Common myeloid progenitor, CD34-positive (primary cell): Measurements from ENCODE around the gene CD164L2.

ENCODE experiments used
- CTCF ChIA-PET: fragments of 350-600 bp; sonication (Branson Sonifier 250); formaldehyde crosslinking; loops from one replicate; lab custom pipeline; 2021; ENCODE audit warnings: antibody characterized with exemption; lab: Charles Lee
- POLR2A ChIA-PET: fragments of 350-600 bp; sonication (Branson Sonifier 250); formaldehyde crosslinking; loops from one replicate; lab custom pipeline; 2021; ENCODE audit warnings: antibody characterized with exemption; lab: Charles Lee
- DNase-seq, 3 donors: peaks; one replicate each; pipeline versions ENCODE4 v3.0.0 to v3.0.0-alpha.2; 2013
- H3K27ac ChIP-seq, 2 experiments: 1 replicate in 1 of 2; 2 replicates in 1 of 2; pipeline ENCODE4 v1.7.0; 2013; ENCODE audit warnings: inconsistent platforms in 2 of 2, low read length in 2 of 2, mild to moderate bottlenecking in 2 of 2, low read depth in 1 of 2, moderate library complexity in 1 of 2; ENCODE audit not compliant: severe bottlenecking in 2 of 2, insufficient read depth in 1 of 2, poor library complexity in 1 of 2
- H3K27me3 ChIP-seq, 5 experiments: replicated peaks in 2 of 5; 1 replicate in 3 of 5; 2 replicates in 2 of 5; pipeline versions ENCODE4 v1.6.1 to v1.7.0; 2013; ENCODE audit warnings: low read length in 4 of 5, mild to moderate bottlenecking in 2 of 5, moderate library complexity in 2 of 5, inconsistent platforms in 1 of 5; ENCODE audit not compliant: insufficient read depth in 5 of 5, control insufficient read depth in 4 of 5
- H3K36me3 ChIP-seq, 4 experiments: 1 replicate in 2 of 4; 2 replicates in 2 of 4; pipeline versions ENCODE4 v1.6.1 to v1.7.0; 2013; ENCODE audit warnings: low read length in 3 of 4, control low read depth in 1 of 4, mild to moderate bottlenecking in 1 of 4; ENCODE audit not compliant: control insufficient read depth in 4 of 4, insufficient read depth in 4 of 4
- H3K4me1 ChIP-seq, 4 experiments: 1 replicate in 3 of 4; 2 replicates in 1 of 4; pipeline versions ENCODE4 v1.6.1 to v1.7.1; 2013; ENCODE audit warnings: low read length in 3 of 4, mild to moderate bottlenecking in 3 of 4, control low read depth in 1 of 4, inconsistent platforms in 1 of 4, moderate library complexity in 1 of 4; ENCODE audit not compliant: control insufficient read depth in 4 of 4, insufficient read depth in 4 of 4; ENCODE audit errors: control extremely low read depth in 1 of 4
- H3K4me3 ChIP-seq, 7 experiments: 1 replicate in 4 of 7; 2 replicates in 3 of 7; pipeline versions ENCODE4 v1.5.1 to v1.7.0; 2013; ENCODE audit warnings: mild to moderate bottlenecking in 7 of 7, low read length in 6 of 7, moderate library complexity in 6 of 7, inconsistent platforms in 2 of 7, low read depth in 2 of 7, control low read depth in 1 of 7; ENCODE audit not compliant: insufficient read depth in 4 of 7, control insufficient read depth in 1 of 7; ENCODE audit errors: extremely low read depth in 1 of 7
- H3K9me3 ChIP-seq, 5 experiments: 1 replicate in 4 of 5; 2 replicates in 1 of 5; pipeline versions ENCODE4 v1.6.1 to v1.7.1; 2013; ENCODE audit warnings: low read length in 4 of 5, mild to moderate bottlenecking in 2 of 5, inconsistent platforms in 1 of 5, low read depth in 1 of 5, moderate library complexity in 1 of 5; ENCODE audit not compliant: control insufficient read depth in 4 of 5, insufficient read depth in 2 of 5; ENCODE audit errors: control extremely low read depth in 1 of 5
- WGBS: methylation state at CpG from one replicate; pipeline ENCODE4 v1.1.5; 2013; ENCODE audit not compliant: insufficient coverage; 5-methylcytosine and 5-hydroxymethylcytosine counted together

Gene CD164L2

GRCh38 chr1:27395441-27396195 is 12.5 kb upstream of the CD164L2 start:
- H3K4me3 ChIP-seq: no peak overlapping the region
- DNase-seq: peak; percentile 81 to 90 (median 85)
- H3K9me3 ChIP-seq: no peaks in the 10 kb centered on the region
- ChIA-PET POLR2A (no interaction called here), CTCF (interaction anchor here (1.0 to 11.9 kb wide), 26 partner anchors 10 to 211 kb away, joined by 3 to 238 read pairs (median 6); partner anchors contain the start of genes MAP3K6, SYTL1 and TMEM222)
- no peaks in the 10 kb centered on the region for H3K36me3 ChIP-seq
- H3K4me1 ChIP-seq: peaks cover 2 to 25% (median 21%) of the 10 kb centered on the region in 4 experiments
- 0% methylated on average over 3 of the region's 10 CpGs for WGBS
- H3K27me3 ChIP-seq: no peaks in the 10 kb centered on the region
- H3K27ac ChIP-seq: no peak overlapping the region

DNA sequence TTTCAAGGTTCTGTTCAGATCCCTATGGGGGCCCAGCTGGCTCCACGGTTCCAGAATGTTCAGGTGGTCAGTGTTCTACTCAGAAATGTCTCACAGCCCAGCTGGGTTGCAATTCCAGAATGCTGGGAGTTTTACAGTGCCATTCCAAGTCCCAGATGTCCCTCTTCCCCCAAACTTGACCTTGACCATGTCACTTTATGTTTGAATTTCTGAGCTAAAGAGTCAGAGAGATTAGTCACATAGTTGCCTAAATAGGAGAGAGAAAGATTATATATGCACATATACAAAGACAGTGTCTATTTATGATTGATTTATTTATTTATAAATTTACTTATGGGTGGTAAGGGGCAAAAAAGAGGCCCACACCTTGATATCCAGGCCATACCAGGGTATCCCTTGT is 11.8 kb upstream of the CD164L2 start:
- CTCF ChIA-PET: interaction anchor here (0.6 to 11.9 kb wide), 24 partner anchors 11 to 224 kb away, joined by 3 to 238 read pairs (median 6); partner anchors contain the start of genes MAP3K6, SYTL1 and TMEM222
- peaks cover 2 to 25% (median 21%) of the 10 kb centered on the region in 4 experiments for H3K4me1 ChIP-seq
- H3K4me3 ChIP-seq: no peak overlapping the region
- H3K9me3 ChIP-seq: no peaks in the 10 kb centered on the region
- WGBS: 100% methylated on average over 1 of the region's 1 CpG
- H3K36me3 ChIP-seq: no peaks in the 10 kb centered on the region
- no peak overlapping the region for H3K27ac ChIP-seq
- POLR2A ChIA-PET: no interaction called here
- no peak for DNase-seq
- no peaks in the 10 kb centered on the region for H3K27me3 ChIP-seq

DNA sequence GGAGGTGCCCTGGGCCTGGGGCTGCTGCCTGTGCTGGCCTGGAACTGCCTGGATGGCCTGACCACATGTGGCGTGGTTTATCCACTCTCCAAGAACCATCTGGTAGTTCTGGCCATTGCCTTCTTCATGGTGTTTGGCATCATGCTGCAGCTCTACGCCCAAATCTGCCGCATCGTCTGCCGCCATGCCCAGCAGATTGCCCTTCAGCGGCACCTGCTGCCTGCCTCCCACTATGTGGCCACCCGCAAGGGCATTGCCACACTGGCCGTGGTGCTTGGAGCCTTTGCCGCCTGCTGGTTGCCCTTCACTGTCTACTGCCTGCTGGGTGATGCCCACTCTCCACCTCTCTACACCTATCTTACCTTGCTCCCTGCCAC is 11.1 kb upstream of the CD164L2 start:
- H3K27me3 ChIP-seq: no peaks in the 10 kb centered on the region
- H3K4me3 ChIP-seq: no peak overlapping the region
- CTCF ChIA-PET: interaction anchor here (0.6 to 11.9 kb wide), 20 partner anchors 12 to 225 kb away, joined by 3 to 238 read pairs (median 7); partner anchors contain the start of genes MAP3K6 and SYTL1
- H3K9me3 ChIP-seq: no peaks in the 10 kb centered on the region
- H3K36me3 ChIP-seq: no peaks in the 10 kb centered on the region
- H3K4me1 ChIP-seq: peaks cover 2 to 24% (median 20%) of the 10 kb centered on the region in 4 experiments
- no peak overlapping the region for H3K27ac ChIP-seq
- POLR2A ChIA-PET: no interaction called here
- no peak for DNase-seq
- 99% methylated on average over 9 of the region's 9 CpGs for WGBS

GRCh38 chr1:27393641-27394281 is 10.6 kb upstream of the CD164L2 start:
- Histone ChIP-seq H3K27me3 (no peaks in the 10 kb centered on the region), H3K27ac (no peak overlapping the region), H3K9me3 (no peaks in the 10 kb centered on the region), H3K4me1 (peaks cover 2 to 24% (median 18%) of the 10 kb centered on the region in 4 experiments), H3K4me3 (no peak overlapping the region), H3K36me3 (no peaks in the 10 kb centered on the region)
- no peak for DNase-seq
- POLR2A ChIA-PET: no interaction called here
- CTCF ChIA-PET: interaction anchor here (0.6 to 11.9 kb wide), 7 partner anchors 27 to 208 kb away, joined by 3 to 238 read pairs (median 4); partner anchors contain the start of gene MAP3K6
- 97% methylated on average over 14 of the region's 18 CpGs for WGBS

DNA sequence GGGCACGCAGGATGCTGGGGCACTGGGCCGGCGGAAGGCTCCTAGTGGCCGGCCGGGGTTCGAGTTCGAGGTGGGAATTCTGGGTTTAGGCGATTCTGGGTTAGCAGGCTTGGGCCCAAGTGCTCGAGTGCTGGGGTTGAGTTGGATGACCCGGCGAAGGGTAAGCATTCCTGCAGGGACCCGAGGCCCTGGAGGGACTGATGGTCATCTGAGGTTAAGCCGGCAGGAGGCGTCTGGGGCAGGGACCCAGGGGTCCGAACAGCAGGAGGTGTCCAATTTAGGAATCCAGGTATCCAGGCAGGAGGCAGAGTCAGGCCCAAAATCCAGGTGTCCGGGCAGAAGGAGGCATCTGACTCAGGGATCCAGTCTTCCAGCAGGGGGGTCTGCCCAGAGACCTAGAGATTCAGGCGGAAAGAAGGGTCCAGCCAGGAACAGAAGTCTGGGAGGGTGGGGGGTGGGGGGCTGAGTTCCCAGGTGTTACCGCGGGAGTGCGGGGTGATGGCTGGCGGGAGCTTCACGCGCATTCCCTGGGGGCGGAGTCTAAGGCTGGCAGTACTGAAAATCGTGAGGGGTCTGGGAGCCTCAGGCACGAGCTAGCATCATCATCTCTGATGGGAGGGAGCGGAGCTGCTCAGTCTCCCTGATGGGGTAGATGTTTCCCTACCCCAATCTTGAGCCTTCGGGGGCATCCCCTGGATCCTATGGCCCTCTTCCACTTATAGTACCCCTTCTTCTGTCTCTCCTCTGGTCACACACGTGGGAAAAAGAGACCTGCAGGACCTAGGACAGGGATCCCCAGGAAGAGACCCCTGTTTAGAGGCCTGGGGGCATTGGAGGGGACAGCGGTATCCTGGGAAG is 9.9 kb upstream of the CD164L2 start:
- ChIA-PET POLR2A (no interaction called here), CTCF (interaction anchor here (0.6 to 11.9 kb wide), 5 partner anchors 26 to 209 kb away, joined by 3 to 238 read pairs (median 4); partner anchors contain the start of gene MAP3K6)
- peak overlapping the region; percentile 19 to 78 (median 72) for H3K4me3 ChIP-seq
- no peaks in the 10 kb centered on the region for H3K36me3 ChIP-seq
- no peaks in the 10 kb centered on the region for H3K27me3 ChIP-seq
- H3K4me1 ChIP-seq: peaks cover 2 to 24% (median 18%) of the 10 kb centered on the region in 4 experiments
- H3K27ac ChIP-seq: no peak overlapping the region
- 32% methylated on average over 23 of the region's 30 CpGs for WGBS
- no peak for DNase-seq
- H3K9me3 ChIP-seq: no peaks in the 10 kb centered on the region

DNA sequence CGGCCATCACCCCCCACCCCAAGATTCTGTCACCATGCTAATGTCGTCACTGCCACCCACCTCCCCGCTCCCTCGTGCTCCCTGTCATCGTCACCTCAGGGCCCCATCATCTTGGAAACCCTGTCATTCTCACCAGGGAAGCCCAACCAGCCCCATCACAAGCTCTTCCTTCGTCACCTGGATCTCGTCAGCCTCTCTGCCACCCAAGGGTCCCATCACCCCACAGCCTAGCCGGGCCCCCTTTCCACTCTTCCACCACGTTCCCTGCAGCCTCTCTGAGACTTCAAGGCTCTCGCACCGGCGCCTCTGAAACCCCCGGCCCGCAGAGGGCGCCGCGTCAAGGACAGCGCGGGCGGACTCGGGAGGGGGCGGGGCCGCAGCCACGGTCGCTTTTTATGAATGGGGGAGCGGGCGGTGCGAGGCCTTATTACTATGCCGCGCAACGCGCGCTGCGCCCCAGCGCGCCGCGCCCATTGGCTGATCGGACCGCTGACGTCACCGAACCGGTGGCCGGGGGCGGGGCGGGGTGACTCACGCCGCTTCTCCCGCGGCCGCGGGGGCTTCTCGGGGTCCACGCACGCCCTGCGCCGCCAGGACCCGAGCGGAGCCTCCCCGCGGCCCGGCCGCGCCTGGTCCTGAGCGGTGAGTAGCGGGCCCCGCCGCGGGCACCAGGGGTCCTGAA is 9.1 kb upstream of the CD164L2 start, which contains the start of gene GPR3:
TSS of gene GPR3 (plus strand) at position 527 of the 682 bp plus-strand sequence. CDS start 1,177 bp downstream, outside the sequence.
- Histone ChIP-seq H3K27me3 (no peaks in the 10 kb centered on the region), H3K9me3 (no peaks in the 10 kb centered on the region), H3K36me3 (no peaks in the 10 kb centered on the region), H3K4me1 (peaks cover 2 to 24% (median 18%) of the 10 kb centered on the region in 4 experiments), H3K4me3 (peak within 1 kb of the TSS; percentile 19 to 78 (median 72)), H3K27ac (no peak within 1 kb of the TSS)
- POLR2A ChIA-PET: no interaction called here
- DNase-seq: peak; percentile 93 to 96 (median 95)
- WGBS: under 1% methylated on average over 61 of the region's 69 CpGs
- CTCF ChIA-PET: interaction anchor here (0.7 to 10.9 kb wide), 9 partner anchors 9 to 94 kb away, joined by 3 to 166 read pairs (median 9); no protein-coding TSS in a partner anchor
